K562 (cell line): ENCODE results near the gene SSBP2. TPM values are rescaled to one million over a fixed set of nuclear protein-coding genes. Genes with fewer than 3 reads are reported as not detected.

Experiments used
- ATAC-seq: fragments of 200-7000 bp; cut with Tn5 transposase; 3 replicates; pipeline ENCODE4 v1.9.1; 2020; ENCODE audit warnings: moderate library complexity
- BruUV-seq: library from RNA; stranded (reverse); fragments of 400-500 nt; replicated peaks from 2 replicates; lab custom pipeline; 2021; lab: Mats Ljungman, UMichigan
- CTCF ChIA-PET: fragments of 300-600 bp; formaldehyde crosslinking; extraction: SDS; loops from one replicate; lab custom pipeline; 2021; ENCODE audit warnings: low intra/inter-chr PET ratio; lab: Yijun Ruan, JAX
- POLR2A ChIA-PET: fragments of 300-600, 350-650 bp; sonication (Branson Sonifier 250); formaldehyde crosslinking; extraction: SDS; loops from one replicate; lab custom pipeline; 2021; ENCODE audit warnings: antibody characterized with exemption, inconsistent platforms; lab: Yijun Ruan, JAX
- DNase-seq, 4 experiments: peaks; one replicate each; pipeline versions ENCODE4 v3.0.0 to v3.0.0-alpha.2; 2011 to 2018; ENCODE audit warnings: low spot score in 3 of 4, mixed read lengths in 3 of 4; ENCODE audit errors: extremely low read depth in 1 of 4
- FAIRE-seq: peaks from 2 replicates; lab custom pipeline; 2011; peaks lifted over from hg19 to GRCh38; lab: Jason Lieb, UNC
- H2AFZ ChIP-seq: 2 replicates; pipeline ENCODE4 v1.6.0; 2011; ENCODE audit warnings: low read depth, low read length, control low read depth, inconsistent platforms
- H3K27ac ChIP-seq: fragments of 200-600 bp; 3 replicates; pipeline ENCODE4 v1.8.0; 2011; ENCODE audit warnings: low read depth, mild to moderate bottlenecking, control low read depth, inconsistent platforms, low read length, moderate library complexity, mixed read lengths; ENCODE audit errors: extremely low read depth
- H3K27me3 ChIP-seq, 2 experiments: fragments of 300-600 bp in 1 of 2; 2 replicates in 1 of 2; 3 replicates in 1 of 2; pipeline versions ENCODE4 v1.6.0 to v1.8.0; 2011; ENCODE audit warnings: inconsistent platforms in 2 of 2, low read length in 2 of 2, mild to moderate bottlenecking in 1 of 2, mixed read lengths in 1 of 2, moderate library complexity in 1 of 2; ENCODE audit not compliant: control insufficient read depth in 2 of 2, insufficient read depth in 2 of 2
- H3K36me3 ChIP-seq: fragments of 300-600 bp; 3 replicates; pipeline ENCODE4 v1.8.0; 2011; ENCODE audit warnings: mild to moderate bottlenecking, low read length, inconsistent platforms; ENCODE audit not compliant: control insufficient read depth, insufficient read depth
- H3K4me1 ChIP-seq, 2 experiments: fragments of 200-600 bp in 1 of 2; replicated peaks in 1 of 2; 2 replicates in 1 of 2; 3 replicates in 1 of 2; pipeline versions ENCODE4 v1.5.1 to v1.8.0; 2011; ENCODE audit warnings: inconsistent platforms in 2 of 2, low read length in 2 of 2, mild to moderate bottlenecking in 1 of 2, mixed read lengths in 1 of 2, moderate library complexity in 1 of 2; ENCODE audit not compliant: control insufficient read depth in 2 of 2, insufficient read depth in 2 of 2
- H3K4me2 ChIP-seq: 2 replicates; pipeline ENCODE4 v1.6.1; 2011; ENCODE audit warnings: low read length, control low read depth, inconsistent platforms, mixed read lengths; ENCODE audit not compliant: insufficient read depth
- H3K4me3 ChIP-seq: fragments of 200-600 bp; sonication (generic), shearing (Covaris generic); 2 replicates; pipeline ENCODE4 v1.5.1; 2016; ENCODE audit warnings: control low read depth, inconsistent platforms
- H3K79me2 ChIP-seq: fragments of 200-600 bp; 3 replicates; pipeline ENCODE4 v1.8.0; 2011; ENCODE audit warnings: low read length, inconsistent platforms; ENCODE audit not compliant: control insufficient read depth, insufficient read depth
- H3K9ac ChIP-seq, 2 experiments: 2 replicates each; pipeline versions ENCODE4 v1.6.0 to v1.6.1; 2011; ENCODE audit warnings: low read depth in 2 of 2, low read length in 2 of 2, control low read depth in 1 of 2, inconsistent platforms in 1 of 2, mild to moderate bottlenecking in 1 of 2, mixed read lengths in 1 of 2; ENCODE audit not compliant: insufficient read depth in 1 of 2
- H3K9me1 ChIP-seq: one replicate; pipeline ENCODE4 v1.6.0; 2011; ENCODE audit warnings: inconsistent platforms, mild to moderate bottlenecking, low read length, moderate library complexity; ENCODE audit not compliant: control insufficient read depth, insufficient read depth
- H3K9me3 ChIP-seq: replicated peaks from 2 replicates; pipeline ENCODE4 v1.5.1; 2011; ENCODE audit warnings: low read depth, low read length, inconsistent platforms; ENCODE audit not compliant: control insufficient read depth, insufficient read depth
- H4K20me1 ChIP-seq: replicated peaks from 2 replicates; pipeline ENCODE4 v1.6.1; 2011; ENCODE audit warnings: low read length, inconsistent platforms, mixed read lengths; ENCODE audit not compliant: control insufficient read depth, insufficient read depth
- BCL6 ChIP-seq: fragments of 250-450 bp; sonication (Bioruptor Pico); IDR thresholded peaks from 2 replicates; pipeline ENCODE4 v1.4.0; 2020
- DACH1 ChIP-seq: fragments of 450-650 bp; IDR thresholded peaks from 2 replicates; pipeline ENCODE4 v1.6.1; 2018; ENCODE audit not compliant: partially characterized antibody
- KLF13 ChIP-seq: fragments of 450-650 bp; IDR thresholded peaks from 2 replicates; pipeline ENCODE4 v1.6.1; 2016; ENCODE audit warnings: missing genetic modification characterization, low read depth, mild to moderate bottlenecking, missing compliant biosample characterization, moderate library complexity, borderline replicate concordance
- MED1 ChIP-seq: sonication (generic); formaldehyde crosslinking; IDR thresholded peaks from 2 replicates; pipeline ENCODE4 v1.8.1; 2023; ENCODE audit warnings: missing genetic modification reagents, borderline replicate concordance
- SPI1 ChIP-seq: IDR thresholded peaks from 2 replicates; pipeline ENCODE4 v1.6.1; 2011; ENCODE audit warnings: low read depth, low read length, control low read depth, borderline replicate concordance
- ZC3H4 ChIP-seq: sonication (generic); formaldehyde crosslinking; IDR thresholded peaks from 2 replicates; pipeline ENCODE4 v1.9.0; 2021; ENCODE audit warnings: missing genetic modification reagents, borderline replicate concordance
- WGBS: fragments of 100-300 bp; shearing (Covaris generic); methylation state at CpG from one replicate; pipeline ENCODE4 v1.1.6; 2016; ENCODE audit warnings: low coverage, mixed read lengths; ENCODE audit not compliant: insufficient coverage; ENCODE audit errors: missing lambda C conversion rate; 5-methylcytosine and 5-hydroxymethylcytosine counted together
- in situ Hi-C: fragments of 300-500 bp; cut with MboI; formaldehyde crosslinking; loops from 4 replicates; pipeline ENCODE4 v1.15.0; 2018; ENCODE audit warnings: inconsistent platforms, mixed read lengths
- intact Hi-C: fragments of 100-400 bp; cut with micrococcal nuclease; formaldehyde crosslinking; loops from 2 replicates; pipeline ENCODE4 v1.14.2; 2022
- polyA plus RNA-seq, 8 experiments: library from polyadenylated mRNA; depleted of rRNA in 4 of 8; stranded (reverse) in 5 of 8; unstranded in 3 of 8; fragments of >200 nt; fragmentation: Nextera tagmentation in 2 of 8; fragmentation: Illumina TruSeq in 1 of 8; extraction: Ambion mirVana in 2 of 8; extraction: Trizol in 1 of 8; gene quantifications; 2 replicates each; pipeline versions ENCODE4 v1.2.1 to v1.2.3, GENCODE V29; 2011 to 2014; ENCODE audit warnings: inconsistent platforms in 1 of 8, missing spikeins in 1 of 8
- total RNA-seq, 7 experiments: library from RNA; depleted of rRNA in 6 of 7; stranded (reverse); fragments of >200 nt in 6 of 7; fragmentation: Illumina TruSeq in 2 of 7; extraction: Trizol in 2 of 7; gene quantifications; 2 replicates each; pipeline versions ENCODE4 v1.2.1 to v1.2.3, GENCODE V29; 2011 to 2021; ENCODE audit warnings: low replicate concordance in 1 of 7
- TF ChIP-seq, protein P1 (sequence below): IDR thresholded peaks from 2 replicates; pipeline ENCODE4 v1.6.1; 2014; ENCODE audit warnings: antibody characterized with exemption
- TF ChIP-seq, protein P2 (sequence below): fragments of 200-600 bp; sonication (generic); IDR thresholded peaks from one replicate; pipeline ENCODE4 v1.6.1; 2012; ENCODE audit warnings: mild to moderate bottlenecking, low read depth, low read length, inconsistent platforms

The SSBP2 gene
- total and polyA plus RNA-seq, 9 of the 15 experiments (the other 6 are each of a cell fraction or from before 2014, with no cell fraction given), result 22.3 to 133 (median 42.1) TPM

DNA sequence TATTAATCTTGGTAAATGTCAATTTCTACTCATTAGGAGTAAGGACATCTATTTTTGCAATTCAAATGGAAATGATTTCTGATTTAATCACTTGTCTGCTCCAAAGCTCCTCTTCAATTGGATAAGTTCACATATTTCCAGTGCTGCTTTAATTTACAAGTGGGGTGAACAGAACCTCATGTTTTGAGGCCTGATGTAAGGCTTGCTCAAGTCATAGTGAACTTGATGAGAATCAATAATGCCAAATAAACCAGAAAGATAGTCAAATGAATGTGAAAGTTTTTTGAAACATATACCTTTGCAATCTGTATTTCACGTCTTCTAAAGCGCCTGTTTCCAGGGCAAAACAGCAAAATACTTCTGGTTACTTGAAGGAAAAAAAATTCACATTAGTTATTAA lies 341.5 kb downstream of the SSBP2 start:
- ChIA-PET POLR2A (interaction anchor here (0.9 kb wide), 1 partner anchor 24 kb away, joined by 3 read pairs; no protein-coding TSS in a partner anchor), CTCF (no interaction called here)
- Histone ChIP-seq H3K9ac (no peak overlapping the region), H3K79me2 (no peaks in the 10 kb centered on the region), H3K4me2 (no peak overlapping the region), H3K9me1 (no peaks in the 10 kb centered on the region), H4K20me1 (no peaks in the 10 kb centered on the region), H3K27me3 (no peaks in the 10 kb centered on the region), H3K36me3 (no peaks in the 10 kb centered on the region), H3K9me3 (no peaks in the 10 kb centered on the region), H2AFZ (no peak overlapping the region), H3K4me3 (no peak overlapping the region), H3K27ac (no peak overlapping the region), H3K4me1 (no peaks in the 10 kb centered on the region)
- BruUV-seq, result no TSS peak
- WGBS, result 79% methylated on average over 2 of the region's 2 CpGs
- no peak for ATAC-seq
- in situ Hi-C loops, result no loop called here
- intact Hi-C loops, result no loop called here
- no peak for DNase-seq
- no peak for FAIRE-seq
- TF ChIP-seq BCL6 (CRISPR knock-in tag), result no peak
- TF ChIP-seq MED1, result no peak
- TF ChIP-seq, protein P1, sequence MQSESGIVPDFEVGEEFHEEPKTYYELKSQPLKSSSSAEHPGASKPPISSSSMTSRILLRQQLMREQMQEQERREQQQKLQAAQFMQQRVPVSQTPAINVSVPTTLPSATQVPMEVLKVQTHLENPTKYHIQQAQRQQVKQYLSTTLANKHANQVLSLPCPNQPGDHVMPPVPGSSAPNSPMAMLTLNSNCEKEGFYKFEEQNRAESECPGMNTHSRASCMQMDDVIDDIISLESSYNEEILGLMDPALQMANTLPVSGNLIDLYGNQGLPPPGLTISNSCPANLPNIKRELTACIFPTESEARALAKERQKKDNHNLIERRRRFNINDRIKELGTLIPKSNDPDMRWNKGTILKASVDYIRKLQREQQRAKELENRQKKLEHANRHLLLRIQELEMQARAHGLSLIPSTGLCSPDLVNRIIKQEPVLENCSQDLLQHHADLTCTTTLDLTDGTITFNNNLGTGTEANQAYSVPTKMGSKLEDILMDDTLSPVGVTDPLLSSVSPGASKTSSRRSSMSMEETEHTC, result no peak
- TF ChIP-seq, protein P2, sequence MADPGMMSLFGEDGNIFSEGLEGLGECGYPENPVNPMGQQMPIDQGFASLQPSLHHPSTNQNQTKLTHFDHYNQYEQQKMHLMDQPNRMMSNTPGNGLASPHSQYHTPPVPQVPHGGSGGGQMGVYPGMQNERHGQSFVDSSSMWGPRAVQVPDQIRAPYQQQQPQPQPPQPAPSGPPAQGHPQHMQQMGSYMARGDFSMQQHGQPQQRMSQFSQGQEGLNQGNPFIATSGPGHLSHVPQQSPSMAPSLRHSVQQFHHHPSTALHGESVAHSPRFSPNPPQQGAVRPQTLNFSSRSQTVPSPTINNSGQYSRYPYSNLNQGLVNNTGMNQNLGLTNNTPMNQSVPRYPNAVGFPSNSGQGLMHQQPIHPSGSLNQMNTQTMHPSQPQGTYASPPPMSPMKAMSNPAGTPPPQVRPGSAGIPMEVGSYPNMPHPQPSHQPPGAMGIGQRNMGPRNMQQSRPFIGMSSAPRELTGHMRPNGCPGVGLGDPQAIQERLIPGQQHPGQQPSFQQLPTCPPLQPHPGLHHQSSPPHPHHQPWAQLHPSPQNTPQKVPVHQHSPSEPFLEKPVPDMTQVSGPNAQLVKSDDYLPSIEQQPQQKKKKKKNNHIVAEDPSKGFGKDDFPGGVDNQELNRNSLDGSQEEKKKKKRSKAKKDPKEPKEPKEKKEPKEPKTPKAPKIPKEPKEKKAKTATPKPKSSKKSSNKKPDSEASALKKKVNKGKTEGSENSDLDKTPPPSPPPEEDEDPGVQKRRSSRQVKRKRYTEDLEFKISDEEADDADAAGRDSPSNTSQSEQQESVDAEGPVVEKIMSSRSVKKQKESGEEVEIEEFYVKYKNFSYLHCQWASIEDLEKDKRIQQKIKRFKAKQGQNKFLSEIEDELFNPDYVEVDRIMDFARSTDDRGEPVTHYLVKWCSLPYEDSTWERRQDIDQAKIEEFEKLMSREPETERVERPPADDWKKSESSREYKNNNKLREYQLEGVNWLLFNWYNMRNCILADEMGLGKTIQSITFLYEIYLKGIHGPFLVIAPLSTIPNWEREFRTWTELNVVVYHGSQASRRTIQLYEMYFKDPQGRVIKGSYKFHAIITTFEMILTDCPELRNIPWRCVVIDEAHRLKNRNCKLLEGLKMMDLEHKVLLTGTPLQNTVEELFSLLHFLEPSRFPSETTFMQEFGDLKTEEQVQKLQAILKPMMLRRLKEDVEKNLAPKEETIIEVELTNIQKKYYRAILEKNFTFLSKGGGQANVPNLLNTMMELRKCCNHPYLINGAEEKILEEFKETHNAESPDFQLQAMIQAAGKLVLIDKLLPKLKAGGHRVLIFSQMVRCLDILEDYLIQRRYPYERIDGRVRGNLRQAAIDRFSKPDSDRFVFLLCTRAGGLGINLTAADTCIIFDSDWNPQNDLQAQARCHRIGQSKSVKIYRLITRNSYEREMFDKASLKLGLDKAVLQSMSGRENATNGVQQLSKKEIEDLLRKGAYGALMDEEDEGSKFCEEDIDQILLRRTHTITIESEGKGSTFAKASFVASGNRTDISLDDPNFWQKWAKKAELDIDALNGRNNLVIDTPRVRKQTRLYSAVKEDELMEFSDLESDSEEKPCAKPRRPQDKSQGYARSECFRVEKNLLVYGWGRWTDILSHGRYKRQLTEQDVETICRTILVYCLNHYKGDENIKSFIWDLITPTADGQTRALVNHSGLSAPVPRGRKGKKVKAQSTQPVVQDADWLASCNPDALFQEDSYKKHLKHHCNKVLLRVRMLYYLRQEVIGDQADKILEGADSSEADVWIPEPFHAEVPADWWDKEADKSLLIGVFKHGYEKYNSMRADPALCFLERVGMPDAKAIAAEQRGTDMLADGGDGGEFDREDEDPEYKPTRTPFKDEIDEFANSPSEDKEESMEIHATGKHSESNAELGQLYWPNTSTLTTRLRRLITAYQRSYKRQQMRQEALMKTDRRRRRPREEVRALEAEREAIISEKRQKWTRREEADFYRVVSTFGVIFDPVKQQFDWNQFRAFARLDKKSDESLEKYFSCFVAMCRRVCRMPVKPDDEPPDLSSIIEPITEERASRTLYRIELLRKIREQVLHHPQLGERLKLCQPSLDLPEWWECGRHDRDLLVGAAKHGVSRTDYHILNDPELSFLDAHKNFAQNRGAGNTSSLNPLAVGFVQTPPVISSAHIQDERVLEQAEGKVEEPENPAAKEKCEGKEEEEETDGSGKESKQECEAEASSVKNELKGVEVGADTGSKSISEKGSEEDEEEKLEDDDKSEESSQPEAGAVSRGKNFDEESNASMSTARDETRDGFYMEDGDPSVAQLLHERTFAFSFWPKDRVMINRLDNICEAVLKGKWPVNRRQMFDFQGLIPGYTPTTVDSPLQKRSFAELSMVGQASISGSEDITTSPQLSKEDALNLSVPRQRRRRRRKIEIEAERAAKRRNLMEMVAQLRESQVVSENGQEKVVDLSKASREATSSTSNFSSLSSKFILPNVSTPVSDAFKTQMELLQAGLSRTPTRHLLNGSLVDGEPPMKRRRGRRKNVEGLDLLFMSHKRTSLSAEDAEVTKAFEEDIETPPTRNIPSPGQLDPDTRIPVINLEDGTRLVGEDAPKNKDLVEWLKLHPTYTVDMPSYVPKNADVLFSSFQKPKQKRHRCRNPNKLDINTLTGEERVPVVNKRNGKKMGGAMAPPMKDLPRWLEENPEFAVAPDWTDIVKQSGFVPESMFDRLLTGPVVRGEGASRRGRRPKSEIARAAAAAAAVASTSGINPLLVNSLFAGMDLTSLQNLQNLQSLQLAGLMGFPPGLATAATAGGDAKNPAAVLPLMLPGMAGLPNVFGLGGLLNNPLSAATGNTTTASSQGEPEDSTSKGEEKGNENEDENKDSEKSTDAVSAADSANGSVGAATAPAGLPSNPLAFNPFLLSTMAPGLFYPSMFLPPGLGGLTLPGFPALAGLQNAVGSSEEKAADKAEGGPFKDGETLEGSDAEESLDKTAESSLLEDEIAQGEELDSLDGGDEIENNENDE, result no peak
- TF ChIP-seq DACH1, result no peak
- TF ChIP-seq SPI1, result no peak
- TF ChIP-seq ZC3H4, result no peak
- TF ChIP-seq KLF13 (tag), result no peak
